HG02943 (cell line): ENCODE results near the gene GNG4.

Experiments used
- ATAC-seq: cut with Tn5 transposase; IDR thresholded peaks from one replicate; pipeline ENCODE4 v1.9.1; 2021; ENCODE audit warnings: mild to moderate bottlenecking, low read depth, moderate library complexity; ENCODE audit not compliant: unreplicated experiment

GNG4 gene

DNA sequence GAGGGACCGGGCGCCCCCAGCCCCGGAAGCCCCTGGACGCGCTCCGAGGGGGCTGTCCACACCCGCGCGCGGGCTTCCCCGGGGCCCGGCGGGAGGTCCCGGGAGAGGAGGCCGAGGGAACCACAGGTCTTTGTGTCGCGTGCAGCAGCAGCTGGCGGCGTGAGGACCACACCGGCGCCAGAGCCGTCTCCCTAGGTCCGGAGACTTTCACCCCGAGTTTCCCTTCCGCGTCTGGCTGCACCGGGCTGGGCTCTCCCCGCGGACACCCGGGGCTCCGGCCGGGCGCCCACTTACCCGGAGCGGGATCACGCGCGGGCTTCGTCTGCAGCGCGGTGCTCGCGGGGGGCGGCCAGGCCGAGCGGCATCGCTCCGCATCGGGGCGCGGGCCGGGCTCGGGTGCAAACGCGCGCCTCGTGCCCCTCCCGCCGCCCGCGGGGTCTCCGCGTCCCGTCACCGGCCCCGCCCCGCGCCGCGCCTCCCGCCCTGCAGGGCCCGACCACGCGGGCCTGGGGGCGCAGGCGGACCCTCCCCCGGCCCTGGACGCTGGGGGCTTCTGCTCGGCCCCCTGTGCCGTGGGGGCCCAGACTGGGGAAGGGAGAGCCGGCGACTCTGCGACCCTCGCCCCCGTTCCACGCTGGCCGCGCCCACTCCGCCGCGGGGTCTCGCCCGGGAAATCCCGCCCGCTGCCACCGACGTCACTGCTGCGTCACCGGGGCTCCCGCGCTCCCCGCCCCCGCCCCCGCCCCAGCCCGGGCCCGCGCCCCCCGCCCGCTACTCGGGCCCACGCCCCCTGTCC lies at the start of gene GNG4:
TSS of gene GNG4 (minus strand) at position 417 of the 796 bp plus-strand sequence. CDS start 65,946 bp downstream, outside the sequence.
- no peak for ATAC-seq

DNA sequence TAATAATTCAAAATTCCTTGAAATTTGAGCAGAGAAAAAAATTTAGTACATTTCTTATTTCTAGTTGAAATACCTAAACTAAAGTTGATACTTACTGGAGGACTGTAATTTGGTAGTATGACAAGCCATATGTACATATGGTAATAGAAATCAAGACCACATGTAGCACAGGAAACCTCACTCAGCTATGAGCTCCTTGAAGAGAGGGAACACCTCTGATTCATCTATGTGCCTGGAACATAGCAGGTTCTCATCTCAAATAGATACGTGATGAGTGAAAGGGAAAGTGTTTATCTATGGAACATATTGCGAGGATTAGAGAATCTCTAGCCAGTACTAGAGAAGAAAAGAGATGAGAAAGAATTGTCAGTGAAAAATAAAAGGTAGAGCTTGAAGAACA lies 47.9 kb upstream of the GNG4 start:
- ATAC-seq: no peak

DNA sequence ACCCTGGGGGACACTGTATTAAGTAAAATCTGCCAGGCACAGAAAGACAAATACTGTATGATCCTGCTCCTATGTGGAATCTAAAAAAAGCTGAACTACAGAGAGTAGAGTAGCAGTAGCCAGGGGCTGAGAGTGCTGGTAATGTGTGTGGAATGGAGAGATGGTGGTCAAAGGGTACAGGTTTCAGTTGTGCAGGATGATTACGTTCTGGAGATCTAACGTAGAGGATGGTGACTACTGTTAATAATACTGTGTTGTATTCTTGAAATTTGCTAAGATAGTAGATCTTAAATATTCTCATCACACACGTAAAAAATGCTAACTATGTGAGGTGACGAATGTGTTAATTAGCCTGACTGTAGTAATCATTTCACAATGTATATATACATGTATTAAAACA lies 39.8 kb upstream of the GNG4 start:
- ATAC-seq: no peak

DNA sequence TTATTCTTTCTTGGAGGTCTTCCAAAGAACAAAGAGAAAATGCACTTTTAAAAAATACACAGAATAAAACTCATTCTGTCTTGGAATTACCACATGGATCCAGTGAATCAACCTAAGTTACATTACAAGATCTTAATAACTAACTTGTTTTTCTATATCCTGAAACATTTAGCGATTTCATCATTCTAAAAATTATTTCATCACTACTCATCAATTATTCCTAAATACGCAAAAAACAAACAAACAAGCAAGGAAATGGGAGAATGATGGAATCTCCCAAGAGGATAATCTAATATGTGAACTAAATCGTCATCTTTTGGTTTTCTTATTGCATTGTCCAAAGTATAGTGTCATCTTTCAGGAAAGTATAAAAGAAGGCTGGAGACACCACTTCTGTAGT lies 38.5 kb upstream of the GNG4 start:
- ATAC-seq: no peak

DNA sequence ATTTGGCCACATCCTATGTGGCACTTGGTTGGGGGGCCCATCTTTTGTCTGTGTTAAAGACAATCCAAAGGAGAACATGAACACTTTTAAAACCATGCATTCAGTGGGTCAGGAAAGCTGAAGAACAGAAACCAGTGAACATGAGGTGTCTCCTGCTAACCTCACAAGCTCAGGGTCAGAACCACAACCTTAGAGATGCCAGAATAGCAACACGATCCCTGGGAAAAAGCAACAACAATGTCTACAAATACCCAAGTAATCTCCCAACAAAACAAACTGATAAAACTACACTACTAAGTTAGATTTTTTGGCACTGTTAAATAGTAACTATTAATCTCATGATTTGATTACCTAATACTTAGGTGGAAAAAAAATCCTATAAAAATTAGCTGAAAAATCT lies 34.1 kb upstream of the GNG4 start:
- ATAC-seq: no peak

DNA sequence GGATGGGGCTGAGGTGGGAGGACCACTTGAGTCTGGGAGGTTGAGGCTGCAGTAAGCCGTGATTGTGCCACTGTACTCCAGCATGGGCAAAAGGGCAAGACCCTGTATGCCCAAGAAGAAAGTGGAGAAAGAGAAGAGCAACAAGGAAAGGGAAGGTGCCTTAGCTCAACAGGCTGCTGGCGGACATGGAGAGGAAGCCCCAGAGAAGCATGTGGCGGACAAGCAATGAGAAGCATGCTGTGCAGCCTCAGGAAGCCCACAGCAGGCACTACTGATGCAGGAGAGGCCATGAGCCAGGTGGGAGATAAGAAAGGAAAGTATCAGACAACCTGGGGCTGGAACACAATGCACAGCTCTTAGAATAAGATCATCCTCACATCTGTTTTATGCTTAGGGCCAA lies 32.6 kb upstream of the GNG4 start:
- ATAC-seq: no peak

DNA sequence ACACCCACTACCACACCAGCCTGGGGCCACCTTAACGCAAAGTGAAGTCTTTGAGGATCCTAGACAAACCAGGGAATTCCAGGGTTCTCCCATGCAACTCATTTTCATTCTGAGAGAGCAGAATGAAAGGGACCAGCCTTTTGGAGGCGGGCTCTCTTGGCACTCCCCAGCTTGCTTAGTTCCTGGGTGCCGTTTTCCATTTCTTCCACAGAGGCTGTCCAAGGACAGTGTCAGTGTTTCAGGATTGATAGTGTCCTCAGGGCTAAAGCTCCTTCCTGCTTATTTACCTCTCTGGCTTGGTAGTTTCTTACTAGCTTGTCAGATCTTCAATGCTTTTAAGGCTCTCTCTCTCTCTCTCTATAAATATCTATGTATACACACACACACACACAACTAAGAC lies 30.1 kb upstream of the GNG4 start:
- no peak for ATAC-seq

DNA sequence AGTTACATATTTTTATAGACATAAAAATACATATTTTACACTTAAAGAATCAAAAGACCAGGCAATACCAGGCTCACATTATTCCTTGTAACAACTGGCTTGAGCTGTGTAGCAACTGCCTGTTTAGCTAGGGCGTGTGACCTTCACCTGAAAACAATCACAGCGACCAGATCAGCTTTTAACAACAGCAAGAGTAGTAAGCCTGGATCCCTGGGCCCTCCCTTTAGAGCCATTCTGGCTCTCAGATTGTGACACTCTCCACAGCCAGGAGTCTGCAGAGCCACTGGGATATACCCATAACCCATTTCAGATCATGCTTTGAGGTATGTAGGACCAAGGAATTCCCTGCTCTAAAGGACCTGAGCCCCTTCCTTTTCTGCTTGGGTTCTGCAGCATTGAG lies 29.4 kb upstream of the GNG4 start:
- ATAC-seq: no peak

DNA sequence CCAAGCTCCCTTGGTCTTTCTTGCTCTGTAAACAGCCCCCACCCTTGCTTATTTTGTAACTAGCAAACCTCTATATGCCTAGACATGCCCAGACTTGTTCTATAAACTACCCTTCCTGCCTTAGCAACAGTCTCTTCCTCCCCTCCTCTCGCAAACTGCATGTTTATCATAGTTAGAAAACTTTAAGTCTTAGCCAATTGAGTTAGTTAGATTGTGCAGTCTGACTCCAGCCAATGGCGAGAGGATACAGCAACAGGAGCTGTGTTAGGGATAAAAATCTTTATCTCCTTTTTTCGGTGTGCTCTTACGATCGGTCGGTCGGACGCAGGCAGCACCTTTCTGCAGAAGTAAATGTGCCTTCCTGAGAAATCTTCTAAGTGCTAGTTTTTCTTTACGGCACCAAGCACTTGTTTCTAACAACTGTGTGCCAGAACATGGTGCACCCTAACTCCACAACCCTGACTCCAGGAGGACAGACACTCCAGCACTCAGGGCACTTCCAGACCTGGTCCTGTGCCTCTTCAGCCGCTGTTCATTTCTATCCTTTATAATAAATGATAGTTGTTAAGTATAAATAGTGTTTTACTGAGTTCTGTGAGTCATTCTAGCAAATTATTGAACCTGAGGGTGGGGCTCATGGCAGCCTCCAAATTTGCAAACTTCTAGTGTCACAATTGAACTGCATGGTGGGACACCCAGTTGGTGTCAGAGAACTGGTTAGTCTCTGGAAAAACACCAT lies 25.7 kb upstream of the GNG4 start:
- ATAC-seq: no peak

DNA sequence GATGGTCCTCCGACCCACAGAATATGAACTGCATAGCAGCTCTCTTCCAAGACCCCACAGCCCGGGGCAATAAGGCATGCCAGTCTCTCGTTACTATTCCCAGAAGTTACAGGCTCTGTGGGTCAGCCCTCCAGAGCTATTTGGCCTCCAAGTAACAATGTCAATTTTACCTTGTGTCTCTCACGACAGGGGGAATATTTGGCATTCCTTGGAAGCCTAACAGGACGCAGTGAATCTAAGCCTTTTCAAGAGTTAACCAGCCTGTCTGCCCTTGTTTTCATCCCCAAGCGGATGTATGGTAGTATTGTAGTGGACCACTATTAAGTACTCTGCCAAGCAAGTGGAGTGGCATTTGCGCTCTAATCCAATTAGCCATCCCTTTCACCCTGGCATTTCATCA lies 24.4 kb upstream of the GNG4 start:
- no peak for ATAC-seq

DNA sequence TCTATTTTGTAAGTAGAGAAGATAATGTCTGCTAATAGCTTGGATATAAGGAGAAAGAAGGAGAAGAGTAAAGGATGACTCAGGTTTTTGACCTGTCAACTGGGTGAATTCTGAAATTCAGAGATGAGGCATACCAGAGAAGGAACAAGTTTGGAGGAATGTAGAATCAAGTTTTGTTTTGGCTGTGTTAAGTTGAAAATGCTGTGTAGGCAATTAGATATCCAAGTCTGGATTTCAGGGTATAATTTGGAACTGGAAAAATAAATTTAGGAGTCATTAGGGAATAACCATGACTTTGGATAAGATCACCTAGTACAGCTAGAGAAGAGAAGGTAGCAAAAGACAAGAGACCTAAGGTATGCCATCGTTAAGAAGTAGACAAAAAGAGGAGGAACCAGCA lies 22.4 kb upstream of the GNG4 start:
- ATAC-seq: no peak

DNA sequence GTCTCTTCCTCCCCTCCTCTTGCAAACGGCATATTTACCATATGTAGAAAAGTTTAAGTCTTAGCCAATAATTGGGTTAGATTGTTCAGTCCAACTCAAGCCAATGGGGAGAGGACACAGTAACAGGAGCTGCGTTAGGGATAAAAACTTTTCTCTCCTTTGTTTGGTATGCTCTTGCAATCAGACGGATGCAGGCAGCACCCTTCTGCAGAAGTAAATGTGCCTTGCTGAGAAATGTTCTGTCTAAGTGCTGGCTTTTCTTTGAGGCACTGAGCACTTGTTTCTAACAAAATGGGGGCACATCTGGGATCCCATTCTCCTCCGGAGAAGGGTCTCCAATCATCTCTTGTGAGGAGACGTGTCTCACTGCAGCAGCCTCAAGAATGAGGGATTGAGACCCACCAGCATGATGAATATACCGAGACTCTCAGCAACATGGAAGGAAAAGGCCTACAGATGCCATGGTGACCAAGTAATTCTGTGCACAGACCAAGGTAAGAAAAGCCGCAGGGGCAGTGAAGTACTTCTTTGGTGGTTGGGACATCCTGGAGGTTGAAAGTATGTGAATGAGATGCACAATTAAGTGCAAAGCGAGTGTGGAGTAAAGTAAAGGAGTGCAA lies 20.7 kb upstream of the GNG4 start:
- ATAC-seq: no peak

DNA sequence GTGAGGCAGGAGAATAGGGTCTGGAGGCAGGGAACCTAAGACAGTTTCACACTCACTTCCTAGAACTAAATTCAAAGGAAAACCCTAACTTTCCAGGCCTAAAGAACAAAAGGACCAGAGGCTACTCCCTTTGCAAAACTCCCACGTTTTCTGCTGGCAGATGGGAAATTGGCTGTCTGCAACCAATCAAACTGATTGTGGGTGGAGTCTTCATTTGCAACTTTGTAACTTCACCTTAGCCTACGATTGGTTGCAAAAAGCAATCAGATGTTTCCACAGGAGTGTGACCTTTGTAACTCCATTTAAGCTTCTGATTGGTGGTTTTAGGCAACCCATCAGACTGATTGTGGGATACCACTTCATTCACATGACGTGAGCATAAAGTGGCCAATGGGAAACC lies 19.7 kb upstream of the GNG4 start:
- ATAC-seq: no peak

DNA sequence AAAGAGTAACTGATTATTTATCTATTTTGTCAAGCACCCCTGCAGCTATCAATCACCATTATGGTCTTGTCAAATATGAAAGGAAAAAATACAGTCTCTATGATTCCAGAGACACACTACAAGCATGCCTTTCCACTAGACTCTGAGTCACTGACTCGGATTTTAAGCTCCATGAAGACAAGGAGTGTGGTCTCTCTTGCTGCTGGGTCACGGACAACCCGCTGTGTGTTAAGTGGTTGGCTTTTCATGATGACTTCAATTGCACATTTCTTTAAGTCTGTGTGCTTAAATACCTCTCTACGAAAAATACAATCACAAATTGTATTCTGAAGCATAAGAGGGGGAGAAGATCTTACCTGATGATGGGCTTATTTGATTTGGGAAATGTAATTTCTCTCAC lies 14.0 kb upstream of the GNG4 start:
- ATAC-seq: no peak

DNA sequence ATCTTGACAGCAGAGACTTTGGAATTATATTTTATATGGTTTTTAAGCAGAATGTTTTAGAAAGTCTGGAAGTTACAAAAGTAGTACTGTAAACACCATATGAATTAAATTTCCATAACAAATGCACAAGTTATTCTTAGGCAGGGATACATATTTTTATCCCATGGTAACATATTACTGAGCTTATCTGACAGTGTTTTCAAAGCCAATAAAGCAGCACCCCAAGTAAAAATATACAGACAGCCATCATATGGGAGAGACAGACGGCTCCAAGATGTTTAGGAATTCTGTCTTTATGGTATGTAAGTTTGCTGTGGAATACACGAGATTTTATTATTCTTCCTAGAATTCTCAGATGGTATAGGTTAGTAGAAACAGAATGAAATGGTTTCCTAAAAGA lies 12.0 kb upstream of the GNG4 start:
- no peak for ATAC-seq

DNA sequence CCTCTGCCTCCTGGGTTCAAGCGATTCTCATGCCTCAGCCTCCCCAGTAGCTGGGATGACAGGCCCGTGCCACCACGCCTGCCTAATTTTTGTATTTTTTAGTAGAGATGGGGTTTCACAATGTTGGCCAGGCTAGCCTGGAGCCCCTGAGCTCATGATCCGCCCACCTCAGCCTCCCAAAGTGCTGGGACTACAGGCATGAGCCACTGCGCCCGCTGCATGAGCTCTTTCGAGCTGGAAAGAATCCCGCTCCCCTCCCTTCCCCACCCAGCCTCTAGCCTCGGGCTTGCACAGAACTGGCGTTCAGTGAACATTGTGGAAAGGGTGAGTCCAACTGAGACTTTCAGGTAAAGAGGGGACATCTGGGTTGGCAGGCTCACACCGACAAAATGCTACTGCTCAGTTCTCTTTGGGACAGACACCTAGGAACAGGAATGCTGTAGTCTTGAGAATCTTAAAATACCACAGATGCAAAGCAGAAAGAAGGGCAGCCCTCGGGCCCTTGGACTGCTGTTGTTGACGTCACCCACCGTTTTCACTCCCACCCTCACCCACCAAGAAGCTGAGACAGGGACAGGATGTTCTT lies 9.7 kb upstream of the GNG4 start:
- no peak for ATAC-seq

DNA sequence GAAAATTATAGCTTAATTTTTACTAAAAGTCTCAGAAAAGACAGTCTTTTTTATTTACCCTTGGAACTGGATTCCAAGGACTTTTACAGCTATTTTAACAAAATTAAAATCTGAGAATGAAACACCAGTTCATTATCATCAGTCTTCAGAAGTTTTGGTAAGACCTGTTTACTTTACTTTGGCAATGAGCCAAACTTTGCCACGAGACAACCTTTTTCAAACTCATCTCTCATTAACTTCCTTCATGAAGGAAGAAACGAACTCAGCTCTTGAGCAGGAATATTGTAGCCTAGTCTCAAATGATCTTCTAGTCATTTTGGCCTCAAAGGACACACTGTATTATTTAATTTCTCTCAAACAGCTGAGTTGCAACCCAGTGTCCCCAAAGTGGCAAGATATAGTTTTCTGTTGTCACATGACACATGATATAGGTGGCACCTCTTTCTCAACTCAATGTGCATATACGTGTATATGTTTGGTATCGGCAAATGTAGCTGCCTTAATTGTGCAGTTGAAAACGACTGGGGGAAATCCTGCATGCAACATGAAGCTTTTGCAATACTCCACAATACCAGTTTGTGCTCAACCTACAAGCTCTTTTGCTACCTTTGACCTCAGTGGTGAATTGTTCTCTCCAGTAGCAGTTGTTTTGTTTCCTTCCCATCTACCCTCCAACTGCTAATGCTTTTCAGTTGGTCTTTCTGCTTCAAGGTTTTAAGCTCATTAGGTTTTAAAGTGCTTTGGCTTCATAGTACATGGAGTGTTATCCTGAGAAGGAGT lies 8.4 kb upstream of the GNG4 start:
- no peak for ATAC-seq

DNA sequence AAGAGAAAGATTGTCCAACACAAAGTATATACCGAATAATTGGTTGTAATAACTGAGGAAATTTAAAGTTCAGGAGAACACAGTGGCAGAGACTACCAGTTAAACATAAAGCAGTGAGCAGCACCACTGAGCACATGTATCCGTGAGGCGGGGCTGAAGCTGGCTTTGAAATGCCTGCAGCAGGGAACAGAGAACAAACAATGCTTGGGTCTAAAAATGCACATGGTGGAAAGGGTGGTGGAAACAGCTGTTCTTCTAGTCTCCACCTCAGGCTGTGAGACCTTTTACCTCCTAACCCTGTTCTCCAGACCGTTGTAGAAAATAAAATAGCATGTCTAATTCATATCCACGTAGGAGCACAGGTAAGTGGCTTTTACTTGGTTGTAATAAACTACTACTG lies 7.7 kb upstream of the GNG4 start:
- ATAC-seq: no peak

DNA sequence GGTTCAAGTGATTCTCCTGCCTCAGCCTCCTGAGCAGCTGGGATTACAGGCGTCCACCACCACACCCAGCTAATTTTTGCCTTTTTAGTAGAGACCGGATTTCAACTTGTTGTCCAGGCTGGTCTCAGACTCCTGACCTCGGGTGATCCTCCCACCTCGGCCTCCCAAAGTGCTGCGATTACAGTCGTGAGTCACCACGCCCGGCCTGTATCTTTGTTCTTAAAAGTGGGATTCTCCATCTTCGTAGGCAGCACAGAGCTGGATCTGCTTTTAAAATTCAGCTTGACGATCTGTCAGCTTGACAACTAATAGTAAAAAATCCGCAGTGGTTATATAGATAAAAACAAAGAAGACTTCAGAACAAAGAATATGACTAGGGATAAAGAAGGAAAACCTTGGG lies 2.8 kb upstream of the GNG4 start:
- ATAC-seq: no peak

DNA sequence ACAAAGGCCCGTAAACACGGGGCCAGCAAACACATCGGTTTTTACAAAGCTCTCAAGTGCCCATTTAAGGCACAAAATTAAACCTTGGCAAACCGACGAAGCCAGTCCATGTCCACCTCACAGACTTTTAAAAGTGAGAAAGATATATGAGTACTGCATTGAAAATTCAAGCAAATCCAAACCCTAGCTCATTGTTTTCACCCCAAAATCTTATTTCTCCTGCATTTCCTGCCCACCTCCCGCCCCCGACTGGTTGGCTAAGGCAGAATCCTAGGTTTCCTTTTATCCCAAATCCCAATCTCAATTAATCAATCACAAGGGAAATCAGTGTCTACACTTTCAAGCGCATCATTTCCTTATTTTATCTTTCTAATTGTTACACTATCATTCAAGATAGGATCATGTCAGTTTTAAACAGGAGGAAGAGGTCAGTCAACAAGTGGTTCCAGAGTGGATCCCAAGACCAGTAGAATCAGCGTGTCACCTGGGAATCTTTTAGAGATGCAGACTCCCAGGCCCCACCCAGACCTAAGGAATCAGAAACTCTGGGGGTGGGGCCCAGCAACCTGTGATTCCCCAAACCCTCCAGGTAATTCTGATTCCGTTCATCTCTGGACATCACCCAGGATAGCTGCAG lies 1.7 kb upstream of the GNG4 start:
- ATAC-seq: no peak
